Kidney tubule cell (primary cell): ENCODE results near the gene ANAPC5.
"Not testable (repeated sequence)": the region's sequence is repeated elsewhere in the genome, so short reads cannot be mapped to it uniquely, and the experiment has no call there.

Experiments
- DNase-seq: peaks from one replicate; pipeline ENCODE4 v3.0.0-alpha.2; 2018; ENCODE audit warnings: low spot score

The ANAPC5 gene

DNA sequence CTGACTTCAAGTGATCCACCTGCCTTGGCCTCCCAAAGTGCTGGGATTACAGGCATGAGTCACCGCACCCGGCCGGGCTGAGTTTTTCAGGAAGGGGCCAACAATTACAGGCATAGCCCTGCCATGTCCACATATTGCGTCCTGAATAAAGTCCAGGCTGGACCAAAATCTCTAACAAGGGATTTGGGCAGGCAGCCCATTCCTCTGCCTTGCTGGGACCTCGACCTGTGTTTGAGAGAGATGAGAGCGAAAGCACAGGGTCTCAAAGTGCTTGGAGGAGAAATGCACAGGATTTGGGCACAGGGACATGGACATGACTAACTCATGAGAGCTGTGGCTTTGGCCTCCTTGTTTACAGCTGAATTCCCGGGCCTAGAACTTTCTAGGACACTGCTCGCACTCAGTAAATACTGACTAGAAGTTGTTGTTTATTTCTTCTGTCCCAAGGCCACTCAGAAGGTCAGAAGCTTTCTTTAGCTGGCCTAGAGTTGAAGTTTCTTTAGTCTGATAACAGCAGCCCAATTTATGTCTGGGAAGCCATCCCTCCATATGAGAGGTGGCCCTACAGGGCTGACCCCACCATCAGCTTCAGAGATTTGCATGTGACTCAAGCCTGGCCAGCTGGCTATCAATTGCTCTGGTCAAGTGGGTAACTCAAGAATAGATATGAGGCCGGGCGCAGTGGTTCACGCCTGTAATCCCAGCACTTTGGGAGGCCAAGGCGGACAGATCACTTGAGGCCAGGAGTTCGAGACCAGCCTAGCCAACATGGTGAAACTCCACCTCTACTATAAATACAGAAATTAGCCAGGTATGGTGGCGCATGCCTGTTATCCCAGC, 67.4 kb downstream of the ANAPC5 start:
- no peak for DNase-seq

- no peak for DNase-seq
Observed at GRCh38 chr12:121283841-121284240, 68.4 kb downstream of the ANAPC5 start.

DNA sequence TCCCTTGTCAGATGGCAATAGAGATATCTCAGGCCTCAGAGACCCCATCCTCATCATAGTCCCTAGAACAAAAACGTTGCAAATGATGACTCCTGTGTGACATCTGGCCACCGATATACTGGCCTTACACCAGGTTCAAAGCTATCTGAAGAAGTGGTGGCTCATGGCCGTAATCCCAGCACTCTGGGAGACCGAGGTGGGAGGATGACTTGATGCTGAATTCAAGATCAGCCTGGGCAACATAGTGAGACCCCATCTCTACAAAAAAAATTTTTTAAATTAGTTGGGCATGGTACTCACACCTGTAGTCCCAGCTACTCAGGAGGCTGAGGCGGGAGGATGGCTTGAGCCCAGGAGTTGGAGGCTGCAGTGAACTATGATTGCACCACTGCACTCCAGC, 68.8 kb downstream of the ANAPC5 start:
- no peak for DNase-seq

DNA sequence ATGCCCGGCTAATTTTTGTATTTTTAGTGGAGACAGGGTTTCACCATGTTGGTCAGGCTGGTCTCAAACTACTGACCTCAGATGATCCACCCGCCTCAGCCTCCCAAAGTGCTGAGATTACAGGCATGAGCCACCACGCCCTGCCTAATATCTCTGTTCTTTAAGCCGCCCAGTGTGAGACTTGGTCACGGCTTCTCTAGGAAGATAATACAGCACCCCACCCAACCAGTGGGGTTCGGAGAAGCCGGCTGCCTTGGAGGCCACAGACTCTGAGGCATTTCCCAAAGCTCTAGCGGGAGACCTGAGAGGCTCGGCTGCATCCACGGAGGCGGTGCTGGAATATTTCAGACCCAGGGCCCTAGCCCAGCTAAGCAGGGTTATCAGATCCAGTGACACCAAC, 69.3 kb downstream of the ANAPC5 start:
- DNase-seq: not testable (repeated sequence)

DNA sequence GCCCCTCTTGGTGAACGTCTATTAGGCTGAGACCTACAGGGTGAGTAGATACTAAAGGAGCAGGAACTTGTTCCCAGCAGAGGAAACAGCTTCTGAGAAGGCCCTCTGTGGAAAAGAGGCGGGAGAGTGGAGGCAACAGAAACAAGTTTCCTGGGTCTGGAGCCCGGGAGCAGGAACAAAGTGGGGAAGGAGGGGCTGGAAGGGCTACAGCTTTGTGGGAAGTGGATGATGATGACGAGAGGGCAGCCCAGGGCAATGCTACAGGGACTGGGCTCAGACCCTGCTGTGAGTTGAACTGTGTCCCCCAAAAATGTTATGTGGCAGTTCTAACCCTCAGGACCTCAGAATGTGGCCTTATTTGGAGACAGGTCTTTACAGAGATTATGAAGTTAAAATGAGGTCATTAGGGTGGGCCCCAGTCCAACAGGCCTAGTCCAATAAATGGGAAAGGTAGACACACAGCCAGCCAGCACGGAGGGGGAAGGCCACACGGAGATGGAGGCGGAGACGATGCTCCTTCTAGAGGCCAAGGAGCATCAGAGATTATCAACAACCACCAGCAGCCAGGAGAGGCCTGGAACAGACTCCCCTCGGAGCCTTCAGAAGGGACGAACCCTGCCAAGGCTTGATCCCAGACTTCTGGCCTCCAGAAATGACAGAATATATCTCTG, 70.0 kb downstream of the ANAPC5 start:
- no peak for DNase-seq

GRCh38 chr12:121281116-121281515, 71.1 kb downstream of the ANAPC5 start:
- not testable (repeated sequence) for DNase-seq

DNA sequence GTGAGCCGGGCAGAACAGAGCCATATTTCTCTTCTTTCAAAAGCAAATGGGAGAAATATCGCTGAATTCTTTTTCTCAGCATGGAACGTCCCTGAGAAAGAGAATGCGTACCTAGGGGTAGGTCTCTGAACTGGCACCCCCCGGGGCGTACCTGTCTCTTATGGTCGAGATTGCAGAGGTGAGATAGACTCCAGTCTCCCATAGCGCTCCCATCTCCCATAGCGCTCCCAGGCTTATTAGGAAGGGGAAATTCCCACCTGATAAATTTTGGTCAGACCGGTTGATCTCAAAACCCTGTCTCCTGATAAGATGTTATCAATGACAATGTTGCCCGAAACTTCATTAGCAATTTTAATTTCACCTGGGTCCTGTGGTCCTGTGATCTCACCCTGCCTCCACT, 71.7 kb downstream of the ANAPC5 start:
- DNase-seq: not testable (repeated sequence)

DNA sequence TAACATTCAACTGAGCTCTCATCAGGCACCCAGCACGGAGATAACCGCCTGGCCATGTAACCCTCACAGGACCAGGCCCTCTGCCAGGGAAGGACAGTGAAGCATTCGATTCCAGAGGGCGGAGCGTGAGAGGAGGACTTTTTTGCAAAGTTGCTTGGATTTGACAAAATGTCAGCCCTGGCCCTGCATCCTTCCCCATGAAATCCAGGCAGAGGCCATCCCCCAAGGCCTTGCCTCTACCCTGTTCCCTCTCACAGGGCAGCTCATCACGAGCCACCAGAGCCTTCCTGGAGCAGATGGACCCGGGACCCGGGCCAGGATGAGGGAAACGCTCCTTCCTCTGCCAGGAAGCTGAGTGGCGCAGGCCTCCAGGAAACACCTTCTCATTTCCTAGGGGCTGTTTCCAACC, 72.7 kb downstream of the ANAPC5 start:
- no peak for DNase-seq

- no peak for DNase-seq
Observed at GRCh38 chr12:121279071-121279375, 73.2 kb downstream of the ANAPC5 start.

DNA sequence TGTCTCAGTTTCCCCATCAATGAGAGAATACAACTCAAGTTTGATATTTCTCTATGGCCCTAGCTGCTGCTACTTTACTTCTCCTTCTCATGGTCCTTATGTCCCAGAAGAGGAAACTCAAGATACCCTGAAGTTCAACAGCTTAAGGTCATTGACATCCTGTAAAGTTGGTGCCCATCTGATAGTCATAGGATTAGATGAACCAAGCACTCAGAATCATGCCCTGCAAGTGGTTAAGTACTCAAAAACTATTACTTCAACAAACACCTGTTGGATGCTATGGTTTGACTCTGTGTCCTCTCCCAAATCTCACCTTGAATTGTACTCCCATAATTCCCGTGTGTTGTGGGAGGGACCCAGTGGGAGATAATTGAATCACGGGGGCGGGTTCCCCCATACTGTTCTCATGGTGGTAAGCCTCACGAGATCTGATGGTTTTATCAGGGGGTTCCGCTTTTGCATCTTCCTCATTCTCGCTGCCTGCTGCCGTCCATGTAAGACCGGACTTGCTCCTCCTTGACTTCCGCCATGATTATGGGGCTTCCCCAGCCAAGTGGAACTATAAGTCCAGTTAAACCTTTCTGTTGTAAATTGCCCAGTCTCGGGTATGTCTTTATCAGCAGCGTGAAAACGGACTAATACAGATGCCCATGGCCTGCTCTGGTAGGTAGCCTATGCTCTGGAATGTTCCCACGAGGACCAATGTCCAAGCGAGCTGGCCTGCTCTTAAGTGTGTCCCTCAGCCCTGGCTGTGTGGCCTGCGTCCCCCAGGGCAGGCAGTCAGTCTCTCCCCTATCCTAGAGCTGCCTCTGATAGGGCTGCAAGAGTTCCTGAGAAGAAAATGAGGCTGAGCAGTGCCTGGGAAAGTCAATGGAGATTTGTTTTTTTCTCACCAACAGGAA, 73.8 kb downstream of the ANAPC5 start:
- no peak for DNase-seq

DNA sequence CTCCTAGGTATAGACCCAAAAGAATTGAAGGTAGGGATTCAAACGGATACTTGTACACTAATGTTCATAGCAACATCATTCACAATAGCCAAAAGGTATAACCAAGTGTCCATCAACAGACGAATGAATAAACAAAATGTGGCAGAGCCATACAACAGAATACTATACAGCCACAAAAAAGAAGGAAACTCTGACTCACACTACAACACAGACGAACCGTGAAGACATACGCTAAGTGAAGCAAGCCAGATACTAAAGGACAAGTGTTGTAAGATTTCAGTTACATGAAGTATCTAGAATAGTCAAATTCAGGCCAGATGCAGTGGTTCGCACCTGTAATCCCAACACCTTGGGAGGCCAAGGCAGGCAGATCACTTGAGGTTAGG, 74.8 kb downstream of the ANAPC5 start:
- no peak for DNase-seq

DNA sequence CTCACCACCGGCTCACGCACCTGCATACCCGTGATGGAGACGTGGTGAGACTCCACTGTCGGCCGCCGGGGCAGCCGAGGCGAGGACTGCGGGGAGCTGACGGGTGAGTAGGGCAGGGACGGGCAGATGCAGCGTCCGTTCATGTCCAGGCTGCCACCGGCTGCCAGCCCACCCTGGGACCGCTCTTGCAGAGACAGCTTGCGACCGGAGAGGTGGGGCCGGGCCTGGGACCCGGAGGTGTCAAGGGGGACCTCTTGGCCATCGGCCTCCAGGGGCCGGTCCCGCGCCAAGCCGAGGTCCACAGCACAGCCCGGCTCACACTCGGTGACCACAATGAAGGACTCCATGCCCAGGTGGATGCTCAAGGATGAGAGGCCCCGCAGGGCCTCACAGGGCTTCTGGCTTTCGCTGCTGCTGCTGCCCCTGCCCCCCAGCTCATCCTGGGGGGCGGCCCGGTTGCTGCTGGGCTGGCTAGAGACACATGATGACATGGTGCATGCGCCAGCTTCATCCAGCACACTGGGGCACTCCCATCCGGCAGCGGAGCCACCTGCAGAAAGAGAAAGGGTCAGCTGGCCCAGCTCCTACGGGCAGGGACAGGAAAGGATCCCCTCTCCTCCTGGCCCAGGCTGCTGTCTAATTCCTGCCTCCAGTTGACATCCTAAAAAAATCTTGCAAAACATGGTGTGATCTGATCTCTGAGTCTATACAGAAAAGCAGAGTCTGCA, 78.0 kb downstream of the ANAPC5 start:
- DNase-seq: no peak

DNA sequence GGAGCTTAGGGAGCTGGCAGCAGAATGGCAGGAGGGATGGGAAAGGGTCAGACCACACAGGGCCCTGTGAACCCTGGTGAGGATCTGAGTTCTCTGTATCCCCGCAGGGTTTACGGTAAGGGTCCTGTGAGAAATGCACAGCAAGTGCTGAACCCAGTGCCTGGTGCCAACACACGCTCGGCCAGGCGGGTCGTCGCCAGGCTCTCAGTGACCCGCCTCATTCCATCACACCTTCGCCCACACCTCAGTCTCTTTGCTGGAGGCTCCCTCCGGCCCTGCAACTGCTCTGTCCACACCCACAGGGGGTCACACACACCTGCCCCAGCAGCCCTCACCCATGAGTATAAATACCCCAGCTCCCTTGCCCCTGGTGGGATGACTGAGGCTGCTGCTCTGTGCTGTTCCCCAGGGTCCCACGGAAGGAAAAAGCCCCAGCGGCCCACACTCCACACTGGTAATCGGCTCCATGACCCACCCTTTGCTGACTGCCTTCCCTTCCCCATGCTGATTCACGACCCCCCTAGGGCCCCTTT, 78.8 kb downstream of the ANAPC5 start:
- no peak for DNase-seq

GRCh38 chr12:121267822-121268221, 84.4 kb downstream of the ANAPC5 start:
- no peak for DNase-seq

DNA sequence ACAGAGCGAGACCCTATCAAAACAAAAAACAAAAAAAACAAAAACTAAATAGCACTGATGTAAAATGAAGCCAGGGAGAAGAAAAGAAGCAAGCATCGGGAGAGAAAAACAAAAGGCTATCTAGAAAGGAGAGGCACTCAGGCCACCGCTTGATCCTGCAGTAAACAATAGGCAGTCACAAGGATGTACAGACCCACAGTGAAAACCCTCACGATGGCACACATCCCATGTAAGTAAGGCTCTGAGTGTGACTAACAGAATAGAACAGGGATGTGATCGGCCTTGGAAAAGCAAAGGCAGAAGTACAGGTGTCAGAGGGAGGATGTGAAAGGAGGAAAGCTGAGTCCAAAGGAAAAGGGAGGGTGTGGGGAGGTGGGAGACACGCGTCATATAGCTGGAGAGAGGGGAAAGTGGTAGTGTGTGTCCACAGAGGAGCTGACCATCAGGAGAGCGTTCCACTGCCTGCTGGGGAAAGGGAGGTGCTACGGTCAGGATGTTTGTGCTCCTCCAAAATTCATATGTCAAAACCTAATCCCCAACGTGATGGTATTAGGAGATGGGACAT, 87.2 kb downstream of the ANAPC5 start:
- no peak for DNase-seq

DNA sequence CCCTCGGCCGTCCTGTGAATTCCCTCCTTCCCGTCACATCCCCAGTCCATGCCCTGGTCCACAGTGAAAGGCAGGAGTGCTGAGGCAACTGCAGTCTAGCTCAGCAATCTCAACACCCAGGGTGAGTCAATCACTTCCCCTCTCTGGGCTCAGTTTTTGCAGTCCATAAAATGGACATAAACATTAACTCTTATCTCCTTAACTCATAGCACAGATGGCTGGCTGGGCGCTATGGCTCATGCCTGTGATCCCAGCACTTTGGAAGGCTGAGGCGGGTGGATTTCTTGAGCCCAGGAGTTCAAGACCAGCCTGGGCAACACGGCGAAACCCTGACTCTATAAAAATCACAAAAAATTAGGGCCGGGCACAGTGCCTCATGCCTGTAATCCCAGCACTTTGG, 88.1 kb downstream of the ANAPC5 start:
- no peak for DNase-seq

DNA sequence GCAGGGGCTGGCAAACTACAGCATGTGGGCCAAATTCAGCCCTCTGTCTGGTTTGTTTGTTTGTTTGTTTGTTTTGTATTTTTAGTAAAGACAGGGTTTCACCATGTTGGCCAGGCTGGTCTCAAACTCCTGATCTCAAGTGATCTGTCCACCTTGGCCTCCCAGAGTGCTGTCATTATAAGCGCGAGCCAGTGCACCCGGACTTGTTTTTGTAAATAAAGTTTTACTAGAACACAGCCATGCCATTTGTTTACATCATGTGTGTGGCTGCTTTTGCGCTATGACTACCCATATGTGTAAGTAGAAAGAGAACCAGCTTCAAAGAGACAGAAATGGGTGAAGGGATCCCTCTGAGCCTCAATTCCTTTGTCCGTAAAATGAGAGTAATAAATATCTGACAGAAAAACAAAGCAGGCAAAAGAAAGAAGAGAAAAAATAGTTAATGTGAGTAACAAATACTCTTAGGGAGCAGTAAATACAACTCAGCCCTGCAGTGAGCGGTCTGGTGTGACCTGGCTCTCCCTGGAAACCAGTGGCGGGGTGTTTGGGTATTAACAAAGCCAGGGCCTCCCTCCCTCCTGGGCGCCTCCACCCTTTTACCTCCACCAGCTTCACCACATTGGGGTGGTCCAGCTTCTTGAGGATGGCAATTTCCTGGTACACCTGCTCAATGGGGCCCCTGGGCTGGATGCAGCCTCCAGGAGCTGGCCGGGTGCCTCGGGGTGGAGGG, 88.8 kb downstream of the ANAPC5 start:
- no peak for DNase-seq

DNA sequence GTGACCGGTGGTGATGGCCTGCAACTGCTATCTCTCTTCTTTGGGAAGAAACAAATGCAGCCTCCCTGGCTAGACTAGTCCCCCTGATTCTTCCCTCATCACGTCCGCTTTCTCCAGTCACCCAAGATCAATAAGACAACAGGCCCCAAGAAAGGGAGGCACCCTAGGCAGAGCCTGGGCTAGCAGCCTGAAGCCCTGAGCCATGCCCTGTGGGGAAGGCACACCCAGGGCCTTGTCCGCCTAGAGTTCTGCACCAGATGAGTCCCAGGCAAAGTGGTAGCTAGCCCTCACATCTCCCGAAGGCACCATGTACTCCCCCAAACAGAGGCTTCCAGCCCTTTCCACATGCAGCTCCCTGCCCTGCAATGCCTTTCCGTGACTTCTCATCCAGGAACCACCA, 90.8 kb downstream of the ANAPC5 start:
- DNase-seq: no peak

GRCh38 chr12:121260091-121260490, 92.1 kb downstream of the ANAPC5 start:
- DNase-seq: no peak

GRCh38 chr12:121259074-121259473, 93.1 kb downstream of the ANAPC5 start:
- DNase-seq: no peak
